Adrenal gland (tissue), 5 donors: ENCODE results near the gene P2RX2.

ENCODE experiments used
- CTCF ChIP-seq, 6 experiments: fragments of 450-650 bp in 4 of 6; fragments of 200-600 bp in 2 of 6; sonication (generic) in 1 of 6; IDR thresholded peaks; 1 replicate in 5 of 6; 2 replicates in 1 of 6; pipeline versions ENCODE4 v1.5.1 to v1.8.0; 2016 to 2021; ENCODE audit warnings: antibody characterized with exemption in 6 of 6, mild to moderate bottlenecking in 2 of 6, moderate library complexity in 1 of 6
- POLR2A ChIP-seq, 2 donors: fragments of 450-650 bp; IDR thresholded peaks; one replicate each; pipeline ENCODE4 v1.6.1; 2017; ENCODE audit warnings: antibody characterized with exemption in 2 of 2, mild to moderate bottlenecking in 2 of 2, moderate library complexity in 1 of 2
- donor health status: DM: no; HTN: no; CAD: no.

DNA sequence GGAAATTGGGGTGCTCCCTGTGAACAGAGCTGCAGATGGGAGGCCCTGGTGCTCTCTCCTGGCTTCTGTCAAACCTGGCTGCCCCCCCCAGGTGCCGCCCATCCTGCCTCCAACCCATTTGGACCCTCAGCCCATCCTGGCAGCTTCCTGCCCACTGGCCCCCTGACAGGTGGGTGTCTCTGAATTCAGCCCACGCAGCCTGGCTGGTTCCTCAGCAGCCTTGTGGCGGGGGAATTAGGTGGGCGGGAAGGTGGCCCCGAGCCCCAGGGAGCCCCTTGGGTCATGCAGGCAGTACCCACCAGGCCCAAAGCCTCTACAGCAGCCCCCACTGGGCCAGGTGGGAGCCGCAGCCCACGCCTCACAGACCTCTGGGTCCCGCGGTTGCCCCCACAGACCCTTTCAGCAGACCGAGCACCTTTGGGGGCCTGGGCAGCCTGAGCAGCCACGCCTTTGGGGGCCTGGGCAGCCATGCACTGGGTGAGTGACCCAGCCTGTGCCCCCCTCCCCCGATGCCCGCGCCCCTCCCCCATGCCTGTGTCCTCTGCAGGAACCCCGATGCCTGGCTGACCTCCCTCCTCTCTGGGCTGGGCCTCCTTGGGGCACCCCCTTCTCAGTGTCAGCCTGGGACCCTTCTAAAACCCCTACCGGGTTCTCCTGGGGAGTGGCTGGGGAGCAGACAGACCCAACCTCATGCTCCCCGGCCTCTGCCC is 37.1 kb upstream of the P2RX2 start:
- TF ChIP-seq CTCF (IDR thresholded peaks at IDR 0.05) (no peak), POLR2A (IDR thresholded peaks at IDR 0.05) (no peak)
